ENCODE results near the gene BTBD19. TPM values are rescaled to one million over a fixed set of nuclear protein-coding genes. Genes with fewer than 3 reads are reported as not detected.

The BTBD19 gene
- polyA plus RNA-seq, 1 donor: 13.0 TPM

Other genes starting within 250 kb of the BTBD19 start
- gene TMEM53, start 134.0 kb upstream of the BTBD19 start, polyA plus RNA-seq: 14.7 TPM
- gene ARMH1, start 133.8 kb upstream of the BTBD19 start, polyA plus RNA-seq: 2.8 TPM
- gene RNU5D-1, start 77.4 kb upstream of the BTBD19 start, polyA plus RNA-seq: not detected
- 10.9 TPM for gene KIF2C, start 68.7 kb upstream of the BTBD19 start, polyA plus RNA-seq
- 2,680 TPM for gene RPS8, start 33.0 kb upstream of the BTBD19 start, polyA plus RNA-seq
- 6.1 TPM for gene BEST4, start 20.4 kb upstream of the BTBD19 start, polyA plus RNA-seq
- 16.4 TPM for gene PLK3, start 8.1 kb upstream of the BTBD19 start, polyA plus RNA-seq
- 0.52 TPM for gene DYNLT4, start 1.2 kb upstream of the BTBD19 start, polyA plus RNA-seq
- gene PTCH2, start 34.7 kb downstream of the BTBD19 start, polyA plus RNA-seq: 3.9 TPM
- 21.9 TPM for gene EIF2B3, start 178.1 kb downstream of the BTBD19 start, polyA plus RNA-seq
- gene HECTD3, start 202.8 kb downstream of the BTBD19 start, polyA plus RNA-seq: 55.0 TPM
- gene UROD, start 203.7 kb downstream of the BTBD19 start, polyA plus RNA-seq: 76.3 TPM

Data from large intestine (tissue), 1 donor.